Lower leg skin (tissue), 3 donors: ENCODE measurements around the gene MGA.

ENCODE experiments used
- CTCF ChIP-seq, 3 donors: fragments of 450-650 bp; IDR thresholded peaks; one replicate each; pipeline ENCODE4 v1.5.1; 2016; ENCODE audit warnings: antibody characterized with exemption in 3 of 3, mild to moderate bottlenecking in 3 of 3, moderate library complexity in 2 of 3
- POLR2A ChIP-seq, 2 donors: fragments of 450-650 bp; IDR thresholded peaks; one replicate each; pipeline ENCODE4 v1.6.1; 2016 to 2017; ENCODE audit warnings: antibody characterized with exemption in 2 of 2, mild to moderate bottlenecking in 1 of 2, moderate library complexity in 1 of 2

- TF ChIP-seq CTCF (IDR thresholded peaks at IDR 0.05), result no peak
- no peak for TF ChIP-seq POLR2A (IDR thresholded peaks at IDR 0.05)
Measured at GRCh38 chr15:41756198-41756597, 96.0 kb downstream of the MGA start.
